HAP-1 (cell line): ENCODE measurements around the gene HMGN3.

Experiments
- DNase-seq, 2 experiments: peaks; one replicate each; pipeline ENCODE4 v3.0.0-alpha.2; 2016 to 2020; ENCODE audit warnings: low spot score in 2 of 2
- H3K27me3 ChIP-seq: fragments of 250-450 bp; sonication (Bioruptor Pico); 2 replicates; pipeline ENCODE4 v1.5.1; 2020; ENCODE audit warnings: low read depth, mild to moderate bottlenecking, moderate library complexity
- H3K36me3 ChIP-seq: fragments of 250-450 bp; sonication (Bioruptor Pico); replicated peaks from 2 replicates; pipeline ENCODE4 v1.5.1; 2020; ENCODE audit warnings: mild to moderate bottlenecking
- H3K4me1 ChIP-seq: fragments of 250-450 bp; sonication (Bioruptor Pico); 2 replicates; pipeline ENCODE4 v1.5.1; 2020; ENCODE audit warnings: mild to moderate bottlenecking
- H3K4me3 ChIP-seq: fragments of 250-450 bp; sonication (Bioruptor Pico); 2 replicates; pipeline ENCODE4 v1.5.1; 2020; ENCODE audit warnings: mild to moderate bottlenecking, moderate library complexity
- H3K9me3 ChIP-seq: fragments of 250-450 bp; sonication (Bioruptor Pico); 2 replicates; pipeline ENCODE4 v1.5.1; 2020; ENCODE audit warnings: mild to moderate bottlenecking, moderate library complexity
- in situ Hi-C: fragments of 300-500 bp; cut with MboI; formaldehyde crosslinking; loops from 3 replicates; pipeline ENCODE4 v1.14.3; 2020; ENCODE audit warnings: low sequenced_read_pairs, inconsistent platforms, mixed read lengths

HMGN3 gene

GRCh38 chr6:79188107-79188506 lies 46.4 kb downstream of the HMGN3 start:
- peaks cover 4% of the 10 kb centered on the region; the same call in 1 of the 2 replicates for H3K9me3 ChIP-seq
- H3K36me3 ChIP-seq = no peaks in the 10 kb centered on the region
- no peak for DNase-seq
- H3K4me3 ChIP-seq = no peak overlapping the region
- no peaks in the 10 kb centered on the region for H3K27me3 ChIP-seq
- peaks cover 17% of the 10 kb centered on the region for H3K4me1 ChIP-seq
- in situ Hi-C loops = no loop called here

- H3K27me3 ChIP-seq = no peaks in the 10 kb centered on the region
- no peak for DNase-seq
- in situ Hi-C loops = no loop called here
Measured at GRCh38 chr6:79186564-79186963, 47.9 kb downstream of the HMGN3 start.

GRCh38 chr6:79184641-79185040 lies 49.8 kb downstream of the HMGN3 start:
- DNase-seq = no peak
- H3K27me3 ChIP-seq = no peaks in the 10 kb centered on the region
- no peak overlapping the region for H3K4me3 ChIP-seq
- no peaks in the 10 kb centered on the region for H3K9me3 ChIP-seq
- H3K36me3 ChIP-seq = no peaks in the 10 kb centered on the region
- peaks cover 10% of the 10 kb centered on the region for H3K4me1 ChIP-seq
- in situ Hi-C loops = no loop called here

More at GRCh38 chr6:79186564-79186963, 47.9 kb downstream of the HMGN3 start:
- H3K4me1 ChIP-seq = peaks cover 22% of the 10 kb centered on the region
- H3K36me3 ChIP-seq = no peaks in the 10 kb centered on the region
- H3K4me3 ChIP-seq = no peak overlapping the region
- H3K9me3 ChIP-seq = peaks cover 4% of the 10 kb centered on the region; the same call in 1 of the 2 replicates

- H3K4me1 ChIP-seq = peaks cover 6% of the 10 kb centered on the region
- H3K36me3 ChIP-seq = no peaks in the 10 kb centered on the region
- H3K4me3 ChIP-seq = no peak overlapping the region
- no peaks in the 10 kb centered on the region for H3K27me3 ChIP-seq
- in situ Hi-C loops = no loop called here
- DNase-seq = no peak
- H3K9me3 ChIP-seq = no peaks in the 10 kb centered on the region
Measured at GRCh38 chr6:79184086-79184485, 50.4 kb downstream of the HMGN3 start.

- peak in 1 of 2 experiments; percentile 13 for DNase-seq
- Histone ChIP-seq H3K27me3 (no peaks in the 10 kb centered on the region), H3K9me3 (no peaks in the 10 kb centered on the region), H3K4me1 (peaks cover 5% of the 10 kb centered on the region), H3K4me3 (no peak overlapping the region), H3K36me3 (no peaks in the 10 kb centered on the region)
- in situ Hi-C loops = no loop called here
Measured at GRCh38 chr6:79180052-79180451, 54.4 kb downstream of the HMGN3 start.

GRCh38 chr6:79173378-79173777 lies 61.1 kb downstream of the HMGN3 start:
- no peak for DNase-seq
- H3K4me3 ChIP-seq = no peak overlapping the region
- H3K9me3 ChIP-seq = no peaks in the 10 kb centered on the region
- in situ Hi-C loops = no loop called here
- no peaks in the 10 kb centered on the region for H3K4me1 ChIP-seq
- H3K36me3 ChIP-seq = no peaks in the 10 kb centered on the region
- no peaks in the 10 kb centered on the region for H3K27me3 ChIP-seq

GRCh38 chr6:79170959-79171358 lies 63.5 kb downstream of the HMGN3 start:
- Histone ChIP-seq H3K4me1 (no peaks in the 10 kb centered on the region), H3K27me3 (no peaks in the 10 kb centered on the region), H3K9me3 (no peaks in the 10 kb centered on the region), H3K4me3 (no peak overlapping the region), H3K36me3 (no peaks in the 10 kb centered on the region)
- DNase-seq = no peak
- in situ Hi-C loops = no loop called here

GRCh38 chr6:79170431-79170830 lies 64.1 kb downstream of the HMGN3 start:
- H3K4me3 ChIP-seq = no peak overlapping the region
- in situ Hi-C loops = no loop called here
- no peaks in the 10 kb centered on the region for H3K9me3 ChIP-seq
- H3K36me3 ChIP-seq = no peaks in the 10 kb centered on the region
- no peaks in the 10 kb centered on the region for H3K27me3 ChIP-seq
- DNase-seq = no peak
- H3K4me1 ChIP-seq = no peaks in the 10 kb centered on the region

GRCh38 chr6:79168695-79168980 lies 65.8 kb downstream of the HMGN3 start:
- no peaks in the 10 kb centered on the region for H3K36me3 ChIP-seq
- no peak for DNase-seq
- no peaks in the 10 kb centered on the region for H3K9me3 ChIP-seq
- H3K4me1 ChIP-seq = no peaks in the 10 kb centered on the region
- no peaks in the 10 kb centered on the region for H3K27me3 ChIP-seq
- in situ Hi-C loops = no loop called here
- H3K4me3 ChIP-seq = no peak overlapping the region

- in situ Hi-C loops = no loop called here
- Histone ChIP-seq H3K4me3 (no peak overlapping the region), H3K9me3 (no peaks in the 10 kb centered on the region), H3K4me1 (no peaks in the 10 kb centered on the region), H3K36me3 (no peaks in the 10 kb centered on the region), H3K27me3 (no peaks in the 10 kb centered on the region)
- no peak for DNase-seq
Measured at GRCh38 chr6:79167931-79168694, 66.4 kb downstream of the HMGN3 start.

- H3K36me3 ChIP-seq = no peaks in the 10 kb centered on the region
- H3K9me3 ChIP-seq = no peaks in the 10 kb centered on the region
- no peak for DNase-seq
- H3K4me1 ChIP-seq = no peaks in the 10 kb centered on the region
- in situ Hi-C loops = no loop called here
- no peaks in the 10 kb centered on the region for H3K27me3 ChIP-seq
- no peak overlapping the region for H3K4me3 ChIP-seq
Measured at GRCh38 chr6:79159846-79160245, 74.6 kb downstream of the HMGN3 start.

- no peak for DNase-seq
- Histone ChIP-seq H3K36me3 (no peaks in the 10 kb centered on the region), H3K4me3 (no peak overlapping the region), H3K4me1 (no peaks in the 10 kb centered on the region), H3K27me3 (no peaks in the 10 kb centered on the region), H3K9me3 (no peaks in the 10 kb centered on the region)
- in situ Hi-C loops = no loop called here
Measured at GRCh38 chr6:79158856-79159516, 75.5 kb downstream of the HMGN3 start.

GRCh38 chr6:79157961-79158644 lies 76.4 kb downstream of the HMGN3 start:
- in situ Hi-C loops = no loop called here
- no peaks in the 10 kb centered on the region for H3K27me3 ChIP-seq
- H3K9me3 ChIP-seq = no peaks in the 10 kb centered on the region
- H3K4me3 ChIP-seq = no peak overlapping the region
- no peaks in the 10 kb centered on the region for H3K4me1 ChIP-seq
- no peak for DNase-seq
- H3K36me3 ChIP-seq = no peaks in the 10 kb centered on the region

GRCh38 chr6:79152269-79152737 lies 82.2 kb downstream of the HMGN3 start:
- Histone ChIP-seq H3K4me1 (peaks cover 22% of the 10 kb centered on the region), H3K36me3 (no peaks in the 10 kb centered on the region), H3K4me3 (no peak overlapping the region), H3K9me3 (no peaks in the 10 kb centered on the region), H3K27me3 (no peaks in the 10 kb centered on the region)
- DNase-seq = peak; percentile 38 to 62
- in situ Hi-C loops = no loop called here
